HG02571 (cell line): Measurements from ENCODE around the gene KIF20B.
A peak's percentile ranks its signal among the peaks of the same experiment; 100 is the strongest.
"Not testable (repeated sequence)": the region's sequence is repeated elsewhere in the genome, so short reads cannot be mapped to it uniquely, and the experiment has no call there.

ENCODE experiments used
- ATAC-seq: cut with Tn5 transposase; IDR thresholded peaks from one replicate; pipeline ENCODE4 v1.9.1; 2021; ENCODE audit warnings: mild to moderate bottlenecking, moderate library complexity; ENCODE audit not compliant: unreplicated experiment

The KIF20B gene

GRCh38 chr10:89763671-89764070 is 62.3 kb downstream of the KIF20B start:
- not testable (repeated sequence) for ATAC-seq

GRCh38 chr10:89771684-89772083 is 70.3 kb downstream of the KIF20B start:
- no peak for ATAC-seq

- no peak for ATAC-seq
These were observed 71.7 kb downstream of the KIF20B start for GRCh38 chr10:89773081-89773480.

GRCh38 chr10:89776665-89777064 is 75.3 kb downstream of the KIF20B start:
- ATAC-seq: no peak

GRCh38 chr10:89782470-89782869 is 81.1 kb downstream of the KIF20B start:
- ATAC-seq: no peak

- no peak for ATAC-seq
These were observed 82.0 kb downstream of the KIF20B start for GRCh38 chr10:89783406-89783805.

- ATAC-seq: no peak
These were observed 83.7 kb downstream of the KIF20B start for GRCh38 chr10:89785095-89785494.

GRCh38 chr10:89789188-89789877 is 87.9 kb downstream of the KIF20B start:
- no peak for ATAC-seq

GRCh38 chr10:89792187-89792586 is 90.8 kb downstream of the KIF20B start:
- no peak for ATAC-seq

GRCh38 chr10:89793649-89794254 is 92.4 kb downstream of the KIF20B start:
- ATAC-seq: peak; percentile 66

- ATAC-seq: no peak
These were observed 94.5 kb downstream of the KIF20B start for GRCh38 chr10:89795840-89796239.

GRCh38 chr10:89798092-89798491 is 96.7 kb downstream of the KIF20B start:
- no peak for ATAC-seq

- ATAC-seq: no peak
These were observed 98.2 kb downstream of the KIF20B start for GRCh38 chr10:89799573-89799972.

GRCh38 chr10:89805599-89806013 is 104.2 kb downstream of the KIF20B start:
- ATAC-seq: peak; percentile 86

- no peak for ATAC-seq
These were observed 107.5 kb downstream of the KIF20B start for GRCh38 chr10:89808842-89809241.

- ATAC-seq: no peak
These were observed 108.4 kb downstream of the KIF20B start for GRCh38 chr10:89809766-89810165.

GRCh38 chr10:89810908-89811525 is 109.6 kb downstream of the KIF20B start:
- no peak for ATAC-seq

- ATAC-seq: no peak
These were observed 112.2 kb downstream of the KIF20B start for GRCh38 chr10:89813546-89813945.

- ATAC-seq: no peak
These were observed 112.9 kb downstream of the KIF20B start for GRCh38 chr10:89814278-89814677.

- ATAC-seq: no peak
These were observed 113.9 kb downstream of the KIF20B start for GRCh38 chr10:89815049-89815853.

GRCh38 chr10:89819008-89819407 is 117.6 kb downstream of the KIF20B start:
- ATAC-seq: not testable (repeated sequence)
